ENCODE results near the gene SLC6A6. TPM values are rescaled to one million over a fixed set of nuclear protein-coding genes. Genes with fewer than 3 reads are reported as not detected.

The SLC6A6 gene
- total and polyA plus RNA-seq, 4 donors = 0.92 to 7.2 (median 2.9) TPM

- TF ChIP-seq RXRA (IDR thresholded peaks at IDR 0.05) = no peak
- TF ChIP-seq YY1 (IDR thresholded peaks at IDR 0.05) = no peak
- no peak for TF ChIP-seq CTCF (IDR thresholded peaks at IDR 0.05; ENCODE audit: low read depth, low read length, missing input control)
- TF ChIP-seq SP1 (IDR thresholded peaks at IDR 0.05) = no peak
- no peak for TF ChIP-seq GABPA (IDR thresholded peaks at IDR 0.05 in 1 of 2, conservative IDR thresholded peaks at IDR 0.05 in 1 of 2)
- TF ChIP-seq REST (IDR thresholded peaks at IDR 0.05) = no peak
- no peak for TF ChIP-seq MAX (IDR thresholded peaks at IDR 0.05)
- TF ChIP-seq TAF1 (conservative IDR thresholded peaks at IDR 0.05) = no peak
- TF ChIP-seq RAD21 (IDR thresholded peaks at IDR 0.05) = no peak
- TF ChIP-seq NR2F2 (IDR thresholded peaks at IDR 0.05) = no peak
- TF ChIP-seq HNF4G (IDR thresholded peaks at IDR 0.05) = no peak
- Histone ChIP-seq H3K4me3 (ENCODE audit: low read depth in 1 of 3, low read length in 3 of 3) (no peak overlapping the region), H3K9me3 (ENCODE audit: control insufficient read depth in 4 of 4, low read length in 3 of 4) (no peaks in the 10 kb centered on the region), H3K27me3 (ENCODE audit: control insufficient read depth in 4 of 4, insufficient read depth in 4 of 4, low read length in 3 of 4) (peaks cover 0 to 17% (median 1%) of the 10 kb centered on the region in 4 donors), H3K27ac (ENCODE audit: low read depth in 1 of 2, low read length in 2 of 2) (no peak overlapping the region), H3K36me3 (ENCODE audit: control insufficient read depth in 4 of 4, insufficient read depth in 3 of 4, low read depth in 1 of 4, low read length in 3 of 4) (no peaks in the 10 kb centered on the region), H3K9ac (ENCODE audit: low read depth in 1 of 2, low read length in 2 of 2) (no peak overlapping the region), H3K4me1 (ENCODE audit: control insufficient read depth in 4 of 4, insufficient read depth in 4 of 4, low read length in 3 of 4) (peaks cover 0 to 2% (median 0%) of the 10 kb centered on the region in 4 donors)
- 86% methylated on average over 5 of the region's 5 CpGs for WGBS
- no peak for DNase-seq (ENCODE audit: low spot score)
These were observed 13.1 kb downstream of the SLC6A6 start for GRCh38 chr3:14415501-14415900.

GRCh38 chr3:14416453-14416852 is 14.0 kb downstream of the SLC6A6 start:
- Histone ChIP-seq H3K4me1 (ENCODE audit: control insufficient read depth in 4 of 4, insufficient read depth in 4 of 4, low read length in 3 of 4) (peaks cover 0 to 2% (median 0%) of the 10 kb centered on the region in 4 donors), H3K36me3 (ENCODE audit: control insufficient read depth in 4 of 4, insufficient read depth in 3 of 4, low read depth in 1 of 4, low read length in 3 of 4) (no peaks in the 10 kb centered on the region), H3K9ac (ENCODE audit: low read depth in 1 of 2, low read length in 2 of 2) (no peak overlapping the region), H3K27me3 (ENCODE audit: control insufficient read depth in 4 of 4, insufficient read depth in 4 of 4, low read length in 3 of 4) (peaks cover 0 to 17% (median 2%) of the 10 kb centered on the region in 4 donors), H3K9me3 (ENCODE audit: control insufficient read depth in 4 of 4, low read length in 3 of 4) (no peaks in the 10 kb centered on the region), H3K4me3 (ENCODE audit: low read depth in 1 of 3, low read length in 3 of 3) (no peak overlapping the region), H3K27ac (ENCODE audit: low read depth in 1 of 2, low read length in 2 of 2) (no peak overlapping the region)
- 81% methylated on average over 6 of the region's 6 CpGs for WGBS
- DNase-seq (ENCODE audit: low spot score) = no peak
- TF ChIP-seq HNF4G (IDR thresholded peaks at IDR 0.05) (no peak), HNF4A (conservative IDR thresholded peaks at IDR 0.05) (no peak), RAD21 (IDR thresholded peaks at IDR 0.05) (no peak)

Measured in liver (tissue), 9 donors.